DOHH2 (cell line): ENCODE results near the gene CDH18.

Experiments
- CTCF ChIP-seq: fragments of 200-600 bp; sonication (generic); IDR thresholded peaks from one replicate; pipeline ENCODE4 v1.5.1; 2014; ENCODE audit warnings: antibody characterized with exemption, mild to moderate bottlenecking, low read depth, low read length; ENCODE audit not compliant: poor library complexity, severe bottlenecking
- EZH2phosphoT487 ChIP-seq: fragments of 200-600 bp; sonication (generic); IDR thresholded peaks from 2 replicates; pipeline ENCODE4 v1.6.1; 2017; ENCODE audit warnings: borderline replicate concordance, mild to moderate bottlenecking, antibody characterized with exemption, low read length, moderate library complexity, mixed read lengths

GRCh38 chr5:20023686-20024180 is 35.7 kb upstream of the CDH18 start:
- TF ChIP-seq CTCF (no peak), EZH2phosphoT487 (no peak)
